UCSD-AML1 (cell line): ENCODE results near the gene ADARB1.

Experiments
- DNase-seq: peaks from one replicate; lab custom pipeline; 2025; ENCODE audit not compliant: unreplicated experiment; lab: John Stamatoyannopoulos, UW

ADARB1 gene

DNA sequence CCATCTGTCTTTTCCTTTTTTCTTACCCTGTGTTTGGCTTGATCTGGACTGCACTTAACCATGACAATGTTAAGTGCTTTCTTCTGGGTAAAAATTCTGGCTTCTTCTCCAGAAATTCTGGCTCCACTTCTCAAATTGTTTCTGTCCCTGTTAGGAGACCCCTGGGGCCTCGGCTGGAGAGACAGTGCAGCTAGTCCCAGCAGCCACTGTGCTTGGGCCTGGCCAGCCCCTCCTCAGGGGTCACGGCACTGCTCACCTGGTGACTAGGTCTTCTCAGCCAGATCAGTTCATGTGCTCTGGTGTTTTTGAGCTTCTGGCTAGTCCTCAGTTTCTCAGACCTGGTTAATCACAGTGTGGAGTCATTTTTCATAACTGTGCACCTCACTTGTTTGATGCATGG lies 72.4 kb downstream of the ADARB1 start:
- no peak for DNase-seq

DNA sequence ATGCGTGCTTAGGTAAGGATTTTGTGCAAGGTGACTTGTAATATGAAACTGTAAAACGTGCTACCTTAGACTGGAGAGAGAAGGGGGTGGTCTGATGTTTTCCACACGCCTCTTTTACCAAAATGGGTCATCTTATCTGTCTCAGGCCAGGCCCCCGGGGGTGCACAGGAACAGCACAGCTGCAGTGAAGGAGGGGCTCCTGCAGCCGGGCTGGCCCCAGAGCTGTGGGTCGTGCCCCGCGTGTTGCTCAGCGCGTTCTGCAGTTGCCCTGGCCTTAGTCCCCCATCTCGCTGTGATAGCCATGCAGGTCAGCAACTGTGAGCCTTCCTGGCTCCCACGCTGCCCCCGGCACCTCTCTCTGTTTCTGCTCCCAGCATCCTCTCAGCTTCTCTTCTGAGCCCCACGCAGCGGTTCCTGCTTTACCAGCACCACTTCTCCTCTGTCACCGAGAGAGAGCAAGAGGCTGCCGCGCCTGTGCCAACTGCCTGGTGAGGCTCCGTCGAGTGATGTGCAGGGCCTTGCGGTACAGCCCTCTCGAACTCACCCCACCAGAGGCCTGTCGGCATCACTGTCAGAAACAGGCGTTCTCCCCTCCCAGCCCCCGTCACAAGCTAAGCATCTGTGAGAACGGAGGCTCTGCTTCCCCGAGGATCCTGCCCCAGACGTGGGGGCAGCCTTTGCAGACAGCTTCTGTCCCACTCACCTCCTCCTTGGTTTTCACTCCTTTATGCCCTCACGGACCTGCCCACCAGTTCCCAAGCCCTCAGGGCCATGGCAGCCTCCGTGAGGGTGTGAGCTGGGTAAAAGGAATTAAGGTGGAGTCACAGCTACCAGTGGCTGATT lies 73.3 kb downstream of the ADARB1 start:
- no peak for DNase-seq

DNA sequence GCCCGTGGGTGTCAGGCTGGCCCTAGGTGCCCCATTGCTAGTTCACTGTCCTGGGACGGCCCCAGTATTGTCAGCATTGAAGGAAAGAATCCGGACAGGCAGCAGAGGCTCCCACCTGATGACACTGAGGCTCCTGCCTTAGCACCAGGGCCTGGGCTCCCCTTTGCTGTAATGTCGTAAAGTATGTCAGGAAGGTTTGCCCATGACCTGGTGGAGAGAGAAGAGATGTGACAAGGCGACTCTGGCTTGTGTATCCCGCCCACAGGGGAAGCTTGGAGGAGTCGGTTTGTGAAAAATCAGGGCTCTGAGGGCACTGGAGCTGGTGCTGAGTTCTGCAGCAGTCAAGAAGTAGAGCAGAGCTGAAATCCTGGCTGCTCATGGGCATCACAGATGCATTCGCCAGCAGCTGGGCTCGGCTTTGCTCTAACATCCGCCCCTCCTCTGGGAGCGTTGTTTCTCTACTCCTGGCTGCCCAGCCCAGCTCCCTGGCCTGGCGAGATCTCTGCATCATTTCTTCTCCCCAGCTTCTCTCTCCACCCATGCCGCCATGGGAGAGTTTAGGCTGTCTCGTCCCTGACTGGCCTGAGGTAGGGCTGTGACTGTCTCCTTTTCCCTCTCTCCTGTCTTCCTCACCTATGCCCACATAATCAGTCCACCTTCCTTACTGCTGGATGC lies 74.1 kb downstream of the ADARB1 start:
- no peak for DNase-seq

DNA sequence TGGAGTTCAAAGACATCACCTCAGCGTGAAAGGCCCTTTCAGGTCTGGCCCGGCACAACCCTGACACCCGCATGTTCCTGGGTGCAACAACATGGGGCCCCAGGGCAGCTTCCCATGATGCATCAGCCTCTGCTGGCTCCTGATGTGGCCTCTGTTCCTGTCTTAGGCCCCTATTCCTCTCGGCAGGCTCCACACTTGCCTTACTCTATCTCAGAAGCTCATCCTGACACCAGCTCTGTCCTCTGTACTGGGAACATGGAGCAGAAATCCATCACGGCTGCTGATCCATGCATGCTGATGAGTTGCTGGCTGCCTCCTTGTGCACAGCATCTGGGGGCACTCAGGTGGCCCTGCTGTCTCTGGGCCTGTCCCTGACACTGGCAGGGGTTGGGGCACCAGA lies 74.6 kb downstream of the ADARB1 start:
- DNase-seq = no peak

DNA sequence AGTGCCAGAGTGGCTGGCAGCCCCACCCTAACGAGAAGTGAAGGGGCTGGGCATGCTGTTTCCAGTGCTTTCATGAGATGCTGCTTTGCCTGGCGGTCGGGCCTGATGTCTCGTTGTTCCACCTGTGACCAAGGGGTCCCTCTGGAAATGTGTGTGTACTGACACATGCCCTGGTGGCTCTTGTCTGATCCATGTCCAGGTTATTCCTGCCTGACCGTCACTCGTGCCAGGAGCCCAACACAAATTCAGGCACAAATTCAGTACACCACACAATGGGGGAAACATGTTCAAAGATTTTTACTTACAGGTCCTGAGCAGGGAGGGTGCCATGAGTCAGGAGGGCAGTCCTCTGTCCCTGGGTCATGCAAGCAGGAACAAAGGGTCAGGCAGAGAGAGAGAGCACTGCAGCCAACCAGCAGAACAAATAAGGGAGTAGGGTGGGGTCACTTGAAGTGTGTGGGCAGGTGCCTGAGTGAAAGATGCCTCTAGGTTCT lies 76.3 kb downstream of the ADARB1 start:
- no peak for DNase-seq

DNA sequence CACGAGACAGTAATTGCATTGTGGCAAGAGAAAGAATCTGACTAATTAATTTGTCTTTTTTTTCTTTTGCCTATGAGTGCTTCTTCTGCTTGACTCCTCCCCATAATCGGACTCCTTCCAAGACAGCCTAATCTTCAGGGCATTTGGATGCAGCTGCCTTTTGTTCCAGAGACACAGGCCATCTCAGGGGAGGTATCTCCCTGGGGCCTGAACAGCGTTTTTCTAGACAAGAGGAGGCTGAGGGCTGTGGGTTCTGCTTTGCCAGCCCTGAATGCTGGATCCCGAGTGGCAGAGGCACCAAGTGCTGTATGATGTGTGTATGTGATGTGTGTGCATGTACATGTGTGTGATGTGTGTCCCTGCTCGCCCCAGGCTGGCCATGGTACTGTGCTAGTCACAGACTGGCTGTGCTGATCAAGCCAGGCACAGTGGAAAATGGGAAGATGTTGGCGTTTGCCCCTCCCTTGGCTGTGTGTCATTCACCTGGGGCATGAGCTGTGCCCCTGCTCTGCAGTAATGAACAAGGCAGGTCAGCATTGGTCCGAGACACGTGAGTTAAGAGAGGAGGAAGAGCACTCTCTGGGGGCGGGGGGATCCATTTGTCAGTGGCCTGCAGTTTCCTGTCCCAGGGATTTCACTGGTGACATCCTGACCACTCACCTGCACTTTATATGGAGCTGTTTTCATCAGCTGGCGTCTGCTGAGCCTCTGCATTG lies 77.2 kb downstream of the ADARB1 start:
- no peak for DNase-seq

DNA sequence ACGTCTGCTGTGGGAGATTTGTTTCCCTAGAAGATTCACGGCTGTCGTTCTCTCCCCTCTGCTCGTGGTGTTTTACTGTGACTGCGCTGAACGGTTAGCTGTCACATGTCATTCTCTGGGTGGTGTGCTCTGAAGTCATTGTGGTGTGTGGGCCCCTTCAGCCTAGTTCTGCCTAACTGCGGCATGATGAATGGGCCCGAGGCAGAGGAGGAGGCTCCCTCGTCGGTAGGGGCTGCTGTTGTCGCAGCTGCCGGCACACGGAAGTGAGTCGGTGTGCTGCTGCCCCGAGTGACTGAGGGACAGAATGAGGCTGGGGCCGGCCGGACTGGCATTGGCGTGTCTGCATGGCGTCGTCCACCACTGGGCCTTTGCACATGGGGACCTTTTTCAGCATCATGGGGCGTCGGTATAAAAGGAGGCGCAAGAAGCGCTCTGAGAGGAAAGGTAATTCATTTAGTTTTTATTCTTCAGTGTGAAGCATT lies 77.9 kb downstream of the ADARB1 start:
- peak; percentile 82 for DNase-seq

DNA sequence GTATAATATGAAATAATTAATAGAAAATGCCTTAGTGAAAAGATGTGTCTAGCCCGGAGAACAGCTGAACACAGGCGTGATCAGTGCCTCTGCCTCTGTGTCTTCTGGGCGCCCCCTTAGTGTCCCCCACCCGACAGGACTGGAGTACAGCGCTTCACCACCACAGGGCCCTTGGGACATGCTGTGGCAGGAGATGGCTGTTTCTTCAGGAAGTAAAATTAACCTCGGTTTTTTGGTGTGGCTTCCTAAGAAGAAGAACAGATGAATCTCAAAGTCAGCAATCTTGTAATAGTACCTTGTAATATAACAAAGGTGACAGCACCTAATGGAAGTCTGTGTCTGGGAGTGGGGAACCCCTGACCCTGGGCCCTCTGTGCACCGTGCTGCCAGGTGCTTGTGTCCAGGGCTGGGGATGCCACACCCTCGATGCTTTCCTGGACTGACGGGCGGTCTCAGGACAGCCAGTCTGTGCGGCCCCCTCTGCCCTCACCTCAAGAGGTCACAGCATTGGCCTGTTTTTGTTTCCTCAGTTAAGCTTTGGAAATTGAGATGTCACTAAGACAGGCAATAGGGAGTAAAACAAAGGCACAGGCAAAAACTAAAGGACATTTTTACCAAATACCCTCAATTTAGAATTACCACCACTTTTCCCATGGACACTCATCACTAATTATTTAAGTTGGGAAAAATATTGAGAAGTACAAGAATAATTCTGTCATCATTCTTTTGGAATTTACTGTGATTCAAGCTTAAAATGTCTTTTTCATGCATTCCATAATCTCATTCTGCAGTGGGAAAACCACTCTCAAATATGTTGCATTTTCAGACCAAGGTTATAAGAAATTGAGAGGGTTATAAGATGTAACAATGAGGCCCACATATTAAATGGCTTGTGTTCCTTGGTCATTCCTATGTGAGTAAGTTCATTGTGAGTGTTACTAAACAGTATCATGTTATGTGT lies 79.3 kb downstream of the ADARB1 start:
- DNase-seq = no peak

DNA sequence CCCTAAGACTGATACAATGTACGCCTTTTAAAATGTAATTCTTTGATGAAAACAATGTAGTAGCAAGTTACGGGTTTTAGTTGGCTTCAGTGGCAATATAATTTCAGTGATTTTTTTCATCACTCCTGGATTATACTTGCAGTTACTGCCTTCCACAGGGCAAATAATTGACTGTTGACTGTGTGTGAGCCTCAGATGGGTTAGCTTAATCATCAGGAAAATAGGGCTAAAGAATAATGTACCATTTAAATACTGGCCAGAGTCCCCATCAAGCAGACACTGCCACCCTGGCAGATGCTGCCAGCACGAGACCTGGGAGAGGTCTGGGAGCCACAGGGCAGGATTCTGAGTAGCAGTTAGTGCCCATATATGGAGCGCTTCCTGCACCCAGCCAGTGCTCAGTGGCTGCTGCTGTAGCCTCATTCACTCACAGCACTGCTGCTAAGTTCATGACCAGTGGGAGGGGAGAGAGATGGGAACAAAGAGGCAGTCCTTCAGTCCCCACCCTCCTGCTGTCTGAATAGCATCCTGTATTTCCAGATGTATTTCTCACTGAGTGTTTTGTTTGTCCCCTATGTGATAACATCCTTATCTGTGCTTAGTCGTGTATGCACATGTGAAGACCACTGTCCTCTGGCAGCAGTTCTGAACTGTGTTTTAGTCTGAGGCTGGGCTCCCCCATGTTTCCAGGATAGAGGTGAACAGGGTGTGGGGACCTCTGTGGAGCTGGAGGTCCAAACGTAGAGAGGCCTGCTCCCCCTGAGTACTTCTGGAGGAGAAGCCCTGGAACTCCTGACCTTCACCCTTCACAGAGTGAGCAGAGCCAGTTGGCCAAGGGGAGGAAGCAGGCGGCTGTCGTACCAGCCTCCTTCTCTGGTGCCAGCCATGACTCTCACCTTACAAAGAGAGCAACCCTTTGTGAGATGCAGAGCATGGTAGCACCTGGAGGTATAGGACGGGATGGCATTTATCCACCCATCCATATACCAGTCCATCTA lies 80.4 kb downstream of the ADARB1 start:
- DNase-seq = no peak

DNA sequence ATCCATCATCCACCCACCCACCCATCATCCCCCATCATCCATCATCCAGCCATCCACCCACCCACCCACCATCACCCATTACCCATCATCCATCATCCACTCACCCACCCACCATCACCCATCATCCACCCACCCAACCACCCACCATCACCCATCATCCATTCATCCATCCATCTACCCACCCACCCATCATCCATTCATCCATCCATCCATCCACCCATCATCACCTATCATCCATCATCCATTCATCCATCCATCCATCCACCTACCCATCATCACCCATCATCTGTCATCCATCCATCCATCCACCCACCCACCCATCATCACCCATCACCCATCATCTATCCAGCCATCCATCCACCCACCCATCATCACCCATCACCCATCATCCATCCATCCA lies 81.5 kb downstream of the ADARB1 start:
- DNase-seq = no peak

DNA sequence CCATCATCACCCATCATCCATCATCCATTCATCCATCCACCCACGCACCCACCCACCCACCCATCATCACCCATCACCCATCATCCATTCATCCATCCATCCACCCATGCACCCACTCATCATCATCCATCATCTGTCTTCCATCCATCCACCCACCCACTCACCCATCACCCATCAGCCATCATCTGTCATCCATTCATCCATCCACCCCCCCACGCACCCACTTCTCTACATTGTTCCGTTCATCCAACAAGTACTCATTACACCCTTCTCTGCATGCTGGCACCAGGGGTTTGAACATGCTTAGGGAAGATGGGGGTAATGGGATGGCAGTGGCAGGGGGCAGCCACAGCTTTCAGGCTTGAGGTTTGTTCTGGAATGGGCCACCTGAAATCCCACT lies 82.1 kb downstream of the ADARB1 start:
- DNase-seq = no peak

DNA sequence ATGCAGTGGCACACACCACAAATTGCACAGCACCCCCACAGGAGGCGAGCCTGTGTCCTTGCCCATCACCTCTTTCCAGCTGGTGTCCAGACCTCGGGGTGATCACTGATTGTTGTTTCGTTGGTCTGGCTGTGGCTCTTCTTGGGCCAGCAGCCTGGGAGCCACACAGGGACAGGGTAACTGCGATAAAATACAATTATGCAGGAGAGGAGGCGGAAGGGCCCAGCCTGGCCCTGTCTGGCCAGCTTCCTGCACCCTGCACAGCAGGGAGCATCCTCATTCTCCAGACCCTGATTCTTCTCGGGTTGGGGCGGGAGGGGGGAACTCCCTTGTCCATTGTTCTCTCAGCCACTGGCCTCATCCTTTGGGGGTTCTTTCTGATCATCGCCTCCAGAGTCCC lies 83.6 kb downstream of the ADARB1 start:
- no peak for DNase-seq

DNA sequence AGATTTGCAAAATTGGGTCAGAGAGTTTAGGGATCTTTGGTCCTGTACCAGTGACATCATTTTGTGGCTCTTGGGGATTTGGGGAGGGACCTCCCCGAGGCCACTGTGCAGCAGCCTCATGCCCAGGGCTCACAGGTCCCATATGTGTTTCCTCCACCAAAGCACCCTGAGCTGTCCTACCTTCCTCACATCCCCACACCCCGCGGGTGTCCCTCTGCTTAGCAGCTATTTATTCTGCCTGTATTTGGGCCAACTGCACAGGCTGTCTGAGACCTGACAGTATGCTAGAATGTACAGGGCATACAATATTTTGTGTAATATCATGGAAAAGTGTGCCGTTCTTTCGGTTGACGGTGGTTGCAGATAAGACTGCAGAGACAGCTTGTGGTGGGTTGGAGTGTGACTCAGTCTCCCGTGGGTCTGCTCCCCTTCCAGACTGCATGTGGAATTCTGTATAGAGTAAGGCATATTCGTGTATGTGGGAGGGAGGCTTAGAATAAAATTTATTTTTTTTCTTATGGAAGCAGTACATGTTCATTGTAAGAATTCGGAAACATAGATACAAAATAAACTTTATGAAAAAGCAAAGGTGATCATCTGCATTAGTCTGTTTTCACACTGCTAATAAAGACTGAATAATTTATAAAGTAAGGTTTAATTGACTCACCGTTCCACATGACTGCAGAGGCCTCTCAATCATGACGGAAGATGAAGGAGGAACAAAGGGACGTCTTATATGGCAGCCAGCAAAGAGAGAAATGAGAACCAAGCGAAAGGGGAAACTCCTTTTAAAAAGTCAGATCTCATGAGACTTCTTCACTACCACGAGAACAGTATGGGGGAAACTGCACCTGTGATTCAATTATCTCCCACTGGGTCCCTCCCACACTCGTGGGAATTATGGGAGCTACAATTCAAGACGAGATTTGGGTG lies 84.4 kb downstream of the ADARB1 start:
- DNase-seq = no peak

DNA sequence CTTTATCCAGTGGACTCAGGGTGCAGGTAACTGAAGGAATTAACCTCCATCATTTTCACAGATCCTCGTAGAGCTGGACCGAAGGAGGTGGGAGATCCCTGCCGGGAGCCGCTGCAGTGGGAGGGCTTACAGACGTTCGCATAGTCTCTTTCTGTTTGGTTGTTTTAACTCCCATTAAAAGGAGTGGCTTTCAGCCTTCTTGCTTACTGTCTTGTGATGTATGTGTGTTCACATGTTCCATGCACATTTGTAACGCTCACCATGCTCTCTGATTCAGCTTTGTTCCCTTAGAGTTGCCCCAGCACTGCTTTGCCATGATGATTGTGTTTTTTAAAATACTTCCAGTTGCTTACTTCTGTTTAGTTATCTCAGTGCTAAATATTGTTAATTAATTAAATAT lies 85.8 kb downstream of the ADARB1 start:
- DNase-seq = no peak

DNA sequence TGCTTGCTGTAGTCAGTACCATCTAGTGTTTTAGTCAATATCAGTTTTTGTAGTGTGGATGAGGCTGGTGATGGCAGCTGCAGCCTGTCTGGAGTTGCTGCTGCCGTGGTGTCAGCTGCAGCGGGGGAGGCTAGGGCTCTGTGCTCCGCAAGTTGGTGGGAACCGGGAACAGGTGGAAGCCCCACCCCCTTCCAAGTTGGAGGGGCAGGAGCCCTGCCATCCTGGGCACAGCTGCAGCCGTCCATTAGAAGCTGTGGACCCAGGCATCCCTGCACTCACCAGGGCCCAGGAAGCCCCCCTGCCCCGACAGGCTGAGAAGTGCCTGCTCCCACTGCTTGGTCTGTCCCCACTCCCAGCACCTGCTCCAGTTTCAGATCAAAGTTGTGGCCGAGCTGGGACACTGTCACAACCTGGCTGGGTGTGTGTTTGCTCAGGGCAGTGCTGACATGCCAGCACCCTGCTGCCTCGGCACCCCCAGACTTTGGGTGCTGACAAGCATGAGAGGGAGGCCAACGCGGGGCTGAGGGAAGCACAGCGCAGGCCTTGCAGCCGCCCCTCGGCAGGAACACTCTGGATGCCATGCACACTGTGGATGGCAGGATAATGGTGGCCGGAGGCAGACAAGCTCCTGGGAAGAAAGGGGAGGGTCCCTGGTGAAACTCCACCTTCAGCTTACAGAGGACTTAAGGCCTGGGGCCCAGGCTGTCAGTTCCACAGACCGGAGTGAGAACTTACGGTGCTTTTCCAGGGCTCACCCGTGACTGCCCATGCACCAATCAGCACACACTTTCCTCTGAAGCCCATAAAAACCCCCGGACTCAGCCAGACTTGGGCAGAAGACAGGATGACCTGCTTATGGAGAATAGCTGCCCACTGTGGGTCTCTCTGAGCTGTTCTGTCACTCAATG lies 86.9 kb downstream of the ADARB1 start:
- DNase-seq = no peak

DNA sequence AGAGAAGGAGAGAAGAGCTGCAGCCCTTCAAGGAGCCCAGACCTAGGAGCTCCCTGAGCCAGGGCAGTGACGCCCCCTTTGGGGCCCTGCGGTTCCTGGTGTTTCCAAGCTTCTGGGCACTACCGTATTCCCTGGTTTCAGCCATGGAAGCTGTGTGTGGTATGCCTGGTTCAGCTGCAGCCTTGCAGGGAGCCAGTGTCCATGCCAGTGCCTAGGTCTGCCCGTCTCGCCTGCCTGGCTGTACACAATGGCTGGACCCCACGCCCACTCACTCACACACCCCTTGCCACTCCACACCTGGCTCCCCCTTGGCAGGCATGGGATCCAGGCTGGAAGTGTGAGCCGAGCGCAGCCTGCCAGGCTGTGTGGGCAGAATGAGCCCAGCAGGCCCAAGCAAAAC lies 87.7 kb downstream of the ADARB1 start:
- no peak for DNase-seq

DNA sequence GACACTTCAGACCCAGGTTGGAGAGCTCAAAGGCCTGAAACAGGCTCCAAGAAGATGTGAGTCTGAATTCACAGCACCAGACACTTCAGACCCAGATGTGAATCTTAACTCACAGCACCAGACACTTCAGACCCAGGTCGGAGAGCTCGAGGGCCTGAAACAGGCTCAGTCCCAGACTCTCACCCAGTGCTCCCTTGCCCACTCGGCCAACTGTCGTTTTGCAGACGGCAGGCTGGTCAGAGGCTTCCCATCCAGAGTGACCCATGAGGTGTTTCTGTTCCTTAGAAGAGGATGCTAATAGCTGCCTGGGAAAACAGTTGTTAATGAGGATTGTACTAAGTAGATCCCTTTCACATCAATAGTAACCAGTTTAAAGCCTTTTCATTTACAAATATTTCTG lies 88.4 kb downstream of the ADARB1 start:
- DNase-seq = no peak
